ENCODE measurements around the gene FEN1.

Gene FEN1

GRCh38 chr11:61792310-61793082 is at the start of gene FEN1, which contains the start of gene TMEM258:
FEN1 (plus strand) TSS chr11:61792911; CDS start chr11:61795362, 2,451 bp downstream.
TMEM258 (minus strand) TSS chr11:61792599; CDS start chr11:61792558, 41 bp downstream.
- Mint-ChIP-seq H3K36me3 (ENCODE audit: low read depth) (peaks cover 67% of the 10 kb centered on the region), H3K27ac (peak within 1 kb of the TSS; percentile 100), H3K27me3 (no peaks in the 10 kb centered on the region), H3K4me3 (peak within 1 kb of the TSS; percentile 92), H3K4me1 (ENCODE audit: low read depth) (peaks cover 50% of the 10 kb centered on the region), H3K9me3 (no peaks in the 10 kb centered on the region)

- Mint-ChIP-seq H3K4me3 (no peak overlapping the region), H3K4me1 (ENCODE audit: low read depth) (no peaks in the 10 kb centered on the region), H3K27me3 (no peaks in the 10 kb centered on the region), H3K9me3 (no peaks in the 10 kb centered on the region), H3K36me3 (ENCODE audit: low read depth) (no peaks in the 10 kb centered on the region), H3K27ac (no peak overlapping the region)
Observed at GRCh38 chr11:61743486-61744095, 49.1 kb upstream of the FEN1 start.

GRCh38 chr11:61744181-61744580 is 48.5 kb upstream of the FEN1 start:
- no peak overlapping the region for H3K27ac Mint-ChIP-seq
- no peak overlapping the region for H3K4me3 Mint-ChIP-seq
- H3K36me3 Mint-ChIP-seq (ENCODE audit: low read depth) = no peaks in the 10 kb centered on the region

GRCh38 chr11:61744609-61745156 is 48.0 kb upstream of the FEN1 start:
- Mint-ChIP-seq H3K36me3 (ENCODE audit: low read depth) (no peaks in the 10 kb centered on the region), H3K4me3 (no peak overlapping the region), H3K27ac (no peak overlapping the region), H3K9me3 (no peaks in the 10 kb centered on the region), H3K27me3 (peaks cover 5% of the 10 kb centered on the region), H3K4me1 (ENCODE audit: low read depth) (no peaks in the 10 kb centered on the region)

More at GRCh38 chr11:61744181-61744580, 48.5 kb upstream of the FEN1 start:
- Mint-ChIP-seq H3K4me1 (ENCODE audit: low read depth) (no peaks in the 10 kb centered on the region), H3K9me3 (no peaks in the 10 kb centered on the region), H3K27me3 (peaks cover 2% of the 10 kb centered on the region)

- Mint-ChIP-seq H3K4me3 (no peak overlapping the region), H3K27ac (no peak overlapping the region), H3K4me1 (ENCODE audit: low read depth) (no peaks in the 10 kb centered on the region), H3K9me3 (no peaks in the 10 kb centered on the region), H3K27me3 (peaks cover 9% of the 10 kb centered on the region), H3K36me3 (ENCODE audit: low read depth) (no peaks in the 10 kb centered on the region)
Observed at GRCh38 chr11:61745781-61746441, 46.8 kb upstream of the FEN1 start.

GRCh38 chr11:61746442-61747191 is 46.1 kb upstream of the FEN1 start:
- Mint-ChIP-seq H3K4me1 (ENCODE audit: low read depth) (no peaks in the 10 kb centered on the region), H3K27ac (no peak overlapping the region), H3K27me3 (peaks cover 14% of the 10 kb centered on the region), H3K36me3 (ENCODE audit: low read depth) (no peaks in the 10 kb centered on the region), H3K4me3 (no peak overlapping the region), H3K9me3 (no peaks in the 10 kb centered on the region)

GRCh38 chr11:61747192-61747966 is 45.3 kb upstream of the FEN1 start:
- no peak overlapping the region for H3K27ac Mint-ChIP-seq
- no peaks in the 10 kb centered on the region for H3K9me3 Mint-ChIP-seq
- H3K4me1 Mint-ChIP-seq (ENCODE audit: low read depth) = peaks cover 4% of the 10 kb centered on the region
- peaks cover 20% of the 10 kb centered on the region for H3K27me3 Mint-ChIP-seq
- no peaks in the 10 kb centered on the region for H3K36me3 Mint-ChIP-seq (ENCODE audit: low read depth)
- no peak overlapping the region for H3K4me3 Mint-ChIP-seq

GRCh38 chr11:61747967-61748285 is 44.8 kb upstream of the FEN1 start:
- Mint-ChIP-seq H3K4me3 (no peak overlapping the region), H3K27me3 (peaks cover 22% of the 10 kb centered on the region), H3K9me3 (no peaks in the 10 kb centered on the region), H3K4me1 (ENCODE audit: low read depth) (peaks cover 5% of the 10 kb centered on the region), H3K27ac (no peak overlapping the region), H3K36me3 (ENCODE audit: low read depth) (no peaks in the 10 kb centered on the region)

GRCh38 chr11:61749591-61750217 is 43.0 kb upstream of the FEN1 start:
- Mint-ChIP-seq H3K4me3 (no peak overlapping the region), H3K27me3 (peaks cover 30% of the 10 kb centered on the region), H3K4me1 (ENCODE audit: low read depth) (peaks cover 9% of the 10 kb centered on the region), H3K36me3 (ENCODE audit: low read depth) (no peaks in the 10 kb centered on the region), H3K27ac (no peak overlapping the region), H3K9me3 (no peaks in the 10 kb centered on the region)

- Mint-ChIP-seq H3K9me3 (no peaks in the 10 kb centered on the region), H3K27me3 (peaks cover 30% of the 10 kb centered on the region), H3K36me3 (ENCODE audit: low read depth) (no peaks in the 10 kb centered on the region), H3K27ac (no peak overlapping the region), H3K4me1 (ENCODE audit: low read depth) (peaks cover 10% of the 10 kb centered on the region), H3K4me3 (no peak overlapping the region)
Observed at GRCh38 chr11:61750631-61751273, 42.0 kb upstream of the FEN1 start.

GRCh38 chr11:61751384-61751783 is 41.3 kb upstream of the FEN1 start:
- H3K36me3 Mint-ChIP-seq (ENCODE audit: low read depth) = no peaks in the 10 kb centered on the region
- no peaks in the 10 kb centered on the region for H3K9me3 Mint-ChIP-seq
- peaks cover 17% of the 10 kb centered on the region for H3K4me1 Mint-ChIP-seq (ENCODE audit: low read depth)
- no peak overlapping the region for H3K27ac Mint-ChIP-seq
- H3K4me3 Mint-ChIP-seq = no peak overlapping the region
- H3K27me3 Mint-ChIP-seq = peaks cover 30% of the 10 kb centered on the region

GRCh38 chr11:61752117-61752924 is 40.4 kb upstream of the FEN1 start, which contains the start of gene MYRF:
MYRF (plus strand) TSS chr11:61752636; CDS start chr11:61752745, 109 bp downstream.
- peak within 1 kb of the TSS; percentile 51 for H3K4me3 Mint-ChIP-seq

More at GRCh38 chr11:61752117-61752924, 40.4 kb upstream of the FEN1 start, which contains the start of gene MYRF:
- H3K9me3 Mint-ChIP-seq = no peaks in the 10 kb centered on the region
- peaks cover 30% of the 10 kb centered on the region for H3K27me3 Mint-ChIP-seq
- no peaks in the 10 kb centered on the region for H3K36me3 Mint-ChIP-seq (ENCODE audit: low read depth)
- no peak within 1 kb of the TSS for H3K27ac Mint-ChIP-seq
- H3K4me1 Mint-ChIP-seq (ENCODE audit: low read depth) = peaks cover 20% of the 10 kb centered on the region

Data from stimulated activated naive CD8-positive, alpha-beta T cell treated with anti-CD3 and anti-CD28 coated beads, Interleukin-15, Interleukin-2, amounts not matched to agents 100 ng/mL and 50 ng/mL, for 24 hours (primary cell).